Pons (tissue), 1 donor: ENCODE results near the gene AEBP2.

Source experiments
- DNase-seq: peaks from one replicate; pipeline ENCODE4 v3.0.0-alpha.2; 2016; ENCODE audit warnings: low spot score

Gene AEBP2

DNA sequence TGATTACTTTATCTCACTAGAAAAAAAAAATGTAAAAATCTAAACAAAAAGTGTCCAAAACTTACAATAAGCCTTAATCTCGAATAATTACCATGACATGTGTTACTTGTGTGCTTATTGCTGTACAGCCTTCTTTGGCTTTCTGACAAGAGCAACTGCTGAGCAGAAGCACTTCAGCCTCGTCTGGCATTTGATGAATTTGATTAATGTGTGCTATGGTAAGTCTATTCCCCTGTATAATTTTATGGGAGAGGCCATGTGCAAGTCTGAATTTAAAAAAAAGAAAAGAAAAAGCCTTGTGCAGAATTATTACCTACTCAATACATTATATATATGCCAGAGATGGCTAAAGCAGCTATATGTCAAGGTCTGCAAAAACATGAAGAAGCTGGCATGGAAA, 113.9 kb downstream of the AEBP2 start:
- no peak for DNase-seq

DNA sequence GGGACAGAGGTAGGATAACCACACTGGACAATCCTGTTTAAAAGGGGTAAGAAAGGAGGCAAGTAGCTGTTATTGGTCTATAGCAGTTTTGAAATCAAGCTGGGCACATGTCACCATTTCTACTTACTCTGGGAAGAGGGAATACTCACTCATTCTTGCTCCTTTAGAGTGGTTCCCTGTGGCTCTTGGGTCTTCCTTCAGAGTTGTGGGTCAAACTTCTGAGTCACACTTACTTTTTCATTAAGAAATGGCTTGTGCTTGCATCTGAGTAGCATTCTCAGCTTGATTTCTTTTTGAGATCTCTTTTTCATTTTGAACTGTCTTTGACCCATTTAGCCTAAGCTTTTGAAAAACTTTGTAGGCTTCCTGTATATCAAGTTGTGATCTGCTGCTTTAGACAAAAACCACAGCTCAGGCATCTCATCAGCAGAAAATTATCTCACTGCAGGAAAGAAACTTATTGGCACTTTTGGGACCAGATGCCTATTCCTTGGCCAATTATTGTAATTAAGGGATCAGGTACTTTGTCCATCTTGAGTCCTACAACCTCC, 122.2 kb downstream of the AEBP2 start:
- DNase-seq = no peak
